ENCODE measurements around the gene PANK4.

DNA sequence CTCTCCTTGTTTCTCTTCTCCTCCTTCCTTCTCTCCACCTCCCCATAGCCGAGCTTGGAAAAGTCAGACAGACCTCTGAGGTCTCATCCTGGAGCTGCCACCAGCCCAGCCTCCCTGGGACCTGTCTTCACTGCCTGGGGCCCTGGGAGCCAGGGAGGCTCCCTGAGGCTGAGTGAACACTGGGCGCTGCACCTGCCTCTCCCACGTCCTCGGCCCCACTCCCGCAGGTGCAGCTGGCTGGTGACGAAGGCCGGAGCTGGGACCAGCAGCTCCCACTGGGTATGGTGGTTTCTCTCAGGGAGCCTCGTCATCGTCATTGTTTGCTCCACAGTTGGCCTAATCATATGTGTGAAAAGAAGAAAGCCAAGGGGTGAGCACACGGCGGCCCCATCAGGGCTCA is 35.0 kb upstream of the PANK4 start:
- TF ChIP-seq, protein P1, sequence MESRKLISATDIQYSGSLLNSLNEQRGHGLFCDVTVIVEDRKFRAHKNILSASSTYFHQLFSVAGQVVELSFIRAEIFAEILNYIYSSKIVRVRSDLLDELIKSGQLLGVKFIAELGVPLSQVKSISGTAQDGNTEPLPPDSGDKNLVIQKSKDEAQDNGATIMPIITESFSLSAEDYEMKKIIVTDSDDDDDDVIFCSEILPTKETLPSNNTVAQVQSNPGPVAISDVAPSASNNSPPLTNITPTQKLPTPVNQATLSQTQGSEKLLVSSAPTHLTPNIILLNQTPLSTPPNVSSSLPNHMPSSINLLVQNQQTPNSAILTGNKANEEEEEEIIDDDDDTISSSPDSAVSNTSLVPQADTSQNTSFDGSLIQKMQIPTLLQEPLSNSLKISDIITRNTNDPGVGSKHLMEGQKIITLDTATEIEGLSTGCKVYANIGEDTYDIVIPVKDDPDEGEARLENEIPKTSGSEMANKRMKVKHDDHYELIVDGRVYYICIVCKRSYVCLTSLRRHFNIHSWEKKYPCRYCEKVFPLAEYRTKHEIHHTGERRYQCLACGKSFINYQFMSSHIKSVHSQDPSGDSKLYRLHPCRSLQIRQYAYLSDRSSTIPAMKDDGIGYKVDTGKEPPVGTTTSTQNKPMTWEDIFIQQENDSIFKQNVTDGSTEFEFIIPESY (IDR thresholded peaks at IDR 0.05): no peak
- TF ChIP-seq, protein P2, sequence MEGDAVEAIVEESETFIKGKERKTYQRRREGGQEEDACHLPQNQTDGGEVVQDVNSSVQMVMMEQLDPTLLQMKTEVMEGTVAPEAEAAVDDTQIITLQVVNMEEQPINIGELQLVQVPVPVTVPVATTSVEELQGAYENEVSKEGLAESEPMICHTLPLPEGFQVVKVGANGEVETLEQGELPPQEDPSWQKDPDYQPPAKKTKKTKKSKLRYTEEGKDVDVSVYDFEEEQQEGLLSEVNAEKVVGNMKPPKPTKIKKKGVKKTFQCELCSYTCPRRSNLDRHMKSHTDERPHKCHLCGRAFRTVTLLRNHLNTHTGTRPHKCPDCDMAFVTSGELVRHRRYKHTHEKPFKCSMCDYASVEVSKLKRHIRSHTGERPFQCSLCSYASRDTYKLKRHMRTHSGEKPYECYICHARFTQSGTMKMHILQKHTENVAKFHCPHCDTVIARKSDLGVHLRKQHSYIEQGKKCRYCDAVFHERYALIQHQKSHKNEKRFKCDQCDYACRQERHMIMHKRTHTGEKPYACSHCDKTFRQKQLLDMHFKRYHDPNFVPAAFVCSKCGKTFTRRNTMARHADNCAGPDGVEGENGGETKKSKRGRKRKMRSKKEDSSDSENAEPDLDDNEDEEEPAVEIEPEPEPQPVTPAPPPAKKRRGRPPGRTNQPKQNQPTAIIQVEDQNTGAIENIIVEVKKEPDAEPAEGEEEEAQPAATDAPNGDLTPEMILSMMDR (IDR thresholded peaks at IDR 0.05 in 2 of 3, conservative IDR thresholded peaks at IDR 0.05 in 1 of 3; ENCODE audit: control insufficient read depth in 2 of 3, extremely low read depth in 1 of 3, insufficient read depth in 1 of 3, low read depth in 3 of 3, low read length in 3 of 3): no peak
- TF ChIP-seq SPI1 (IDR thresholded peaks at IDR 0.05; ENCODE audit: borderline replicate concordance, insufficient read depth, low read depth, low read length) (no peak), EZH2 (IDR thresholded peaks at IDR 0.05; ENCODE audit: borderline replicate concordance, control insufficient read depth, low read depth, low read length) (no peak), CEBPB (IDR thresholded peaks at IDR 0.05; ENCODE audit: borderline replicate concordance in 1 of 2, low read depth in 2 of 2, low read length in 2 of 2) (no peak), YY1 (IDR thresholded peaks at IDR 0.05; ENCODE audit: low read depth, low read length) (no peak), EGR1 (IDR thresholded peaks at IDR 0.05; ENCODE audit: borderline replicate concordance in 1 of 2, low read depth in 2 of 2, low read length in 2 of 2) (no peak), RBBP5 (conservative IDR thresholded peaks at IDR 0.05) (no peak), POLR2A (IDR thresholded peaks at IDR 0.05; ENCODE audit: low read depth, low read length) (no peak)
- TF ChIP-seq, protein P3, sequence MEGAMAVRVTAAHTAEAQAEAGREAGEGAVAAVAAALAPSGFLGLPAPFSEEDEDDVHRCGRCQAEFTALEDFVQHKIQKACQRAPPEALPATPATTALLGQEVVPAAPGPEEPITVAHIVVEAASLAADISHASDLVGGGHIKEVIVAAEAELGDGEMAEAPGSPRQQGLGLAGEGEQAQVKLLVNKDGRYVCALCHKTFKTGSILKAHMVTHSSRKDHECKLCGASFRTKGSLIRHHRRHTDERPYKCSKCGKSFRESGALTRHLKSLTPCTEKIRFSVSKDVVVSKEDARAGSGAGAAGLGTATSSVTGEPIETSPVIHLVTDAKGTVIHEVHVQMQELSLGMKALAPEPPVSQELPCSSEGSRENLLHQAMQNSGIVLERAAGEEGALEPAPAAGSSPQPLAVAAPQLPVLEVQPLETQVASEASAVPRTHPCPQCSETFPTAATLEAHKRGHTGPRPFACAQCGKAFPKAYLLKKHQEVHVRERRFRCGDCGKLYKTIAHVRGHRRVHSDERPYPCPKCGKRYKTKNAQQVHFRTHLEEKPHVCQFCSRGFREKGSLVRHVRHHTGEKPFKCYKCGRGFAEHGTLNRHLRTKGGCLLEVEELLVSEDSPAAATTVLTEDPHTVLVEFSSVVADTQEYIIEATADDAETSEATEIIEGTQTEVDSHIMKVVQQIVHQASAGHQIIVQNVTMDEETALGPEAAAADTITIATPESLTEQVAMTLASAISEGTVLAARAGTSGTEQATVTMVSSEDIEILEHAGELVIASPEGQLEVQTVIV (IDR thresholded peaks at IDR 0.05; ENCODE audit: borderline replicate concordance, partially characterized antibody): no peak

Measured in GM12878 (cell line).